Transverse colon (tissue), 4 donors: Measurements from ENCODE around the gene ANAPC4. TPM values are rescaled to one million over a fixed set of nuclear protein-coding genes. Genes with fewer than 3 reads are reported as not detected.

ENCODE experiments used
- DNase-seq: peaks from one replicate; pipeline ENCODE4 v3.0.0-alpha.2; 2019
- H3K27ac ChIP-seq, 4 donors: fragments of 200-600 bp; sonication (generic); 2 replicates each; pipeline ENCODE4 v1.5.1; 2016 to 2018; ENCODE audit warnings: inconsistent platforms in 4 of 4
- H3K27me3 ChIP-seq: fragments of 200-600 bp; sonication (generic); 2 replicates; pipeline ENCODE4 v1.5.1; 2017; ENCODE audit warnings: inconsistent platforms
- H3K36me3 ChIP-seq, 4 donors: fragments of 200-600 bp; sonication (generic); 2 replicates each; pipeline ENCODE4 v1.5.1; 2017 to 2019; ENCODE audit warnings: inconsistent platforms in 4 of 4
- H3K4me1 ChIP-seq, 4 donors: fragments of 200-600 bp; sonication (generic); 2 replicates each; pipeline ENCODE4 v1.5.1; 2017 to 2020; ENCODE audit warnings: inconsistent platforms in 4 of 4
- H3K4me3 ChIP-seq, 4 donors: fragments of 200-600 bp; sonication (generic); 1 replicate in 1 of 4; 2 replicates in 3 of 4; pipeline versions ENCODE4 v1.5.1 to v1.6.1; 2017 to 2019; ENCODE audit warnings: inconsistent platforms in 4 of 4
- H3K9me3 ChIP-seq, 2 donors: fragments of 200-600 bp; sonication (generic); 2 replicates each; pipeline ENCODE4 v1.5.1; 2017 to 2019; ENCODE audit warnings: inconsistent platforms in 2 of 2
- CTCF ChIP-seq, 5 experiments: fragments of 200-600 bp in 3 of 5; fragments of 450-650 bp in 2 of 5; sonication (generic) in 3 of 5; IDR thresholded peaks; 1 replicate in 2 of 5; 2 replicates in 3 of 5; pipeline ENCODE4 v1.5.1; 2016 to 2017; ENCODE audit warnings: antibody characterized with exemption in 5 of 5, inconsistent platforms in 3 of 5, mild to moderate bottlenecking in 2 of 5, moderate library complexity in 1 of 5
- EP300 ChIP-seq: sonication (generic); formaldehyde crosslinking; IDR thresholded peaks from one replicate; pipeline ENCODE4 v1.6.1; 2017; ENCODE audit warnings: antibody characterized with exemption, low read depth
- POLR2A ChIP-seq: fragments of 450-650 bp; IDR thresholded peaks from one replicate; pipeline ENCODE4 v1.6.1; 2016; ENCODE audit warnings: antibody characterized with exemption, mild to moderate bottlenecking, moderate library complexity
- POLR2AphosphoS5 ChIP-seq, 3 donors: sonication (generic); formaldehyde crosslinking; IDR thresholded peaks; one replicate each; pipeline ENCODE4 v1.6.1; 2016; ENCODE audit warnings: antibody characterized with exemption in 3 of 3
- WGBS, 2 donors: methylation state at CpG; one replicate each; pipeline ENCODE4 v1.1.5; 2018; ENCODE audit warnings: low coverage in 1 of 2; 5-methylcytosine and 5-hydroxymethylcytosine counted together
- in situ Hi-C, 4 donors: fragments of 200-750 bp; cut with MboI; loops; one replicate each; pipeline versions ENCODE4 v1.15.0 to v1.15.1; 2017; ENCODE audit warnings: low sequenced_read_pairs in 3 of 4, low pct_ligation_motif_present in 1 of 4, low pct_unique_long_range_greater_than_20kb in 1 of 4
- intact Hi-C: fragments of 100-400 bp; cut with DNase I; formaldehyde crosslinking; loops from one replicate; pipeline ENCODE4 v1.15.1; 2023; ENCODE audit warnings: low total_unique reads
- total RNA-seq, 4 donors: library from RNA; depleted of rRNA; stranded (reverse); fragments of >200 nt; gene quantifications; one replicate each; pipeline ENCODE4 v1.1.0, GENCODE V29; 2016

The ANAPC4 gene
- total RNA-seq, 4 donors from 2014 or later, result 27.7 to 48.0 (median 36.4) TPM

GRCh38 chr4:25466966-25467697 lies 90.1 kb downstream of the ANAPC4 start:
- H3K4me1 ChIP-seq, result no peaks in the 10 kb centered on the region
- H3K4me3 ChIP-seq, result no peak overlapping the region
- TF ChIP-seq POLR2AphosphoS5 (IDR thresholded peaks at IDR 0.05) (no peak), CTCF (IDR thresholded peaks at IDR 0.05) (no peak), POLR2A (no peak), EP300 (no peak)
- H3K36me3 ChIP-seq, result no peaks in the 10 kb centered on the region
- H3K27me3 ChIP-seq, result no peaks in the 10 kb centered on the region
- intact Hi-C loops (no loop called here), in situ Hi-C loops (no loop called here)
- H3K9me3 ChIP-seq, result peaks cover 0 to 4% of the 10 kb centered on the region in 2 donors
- 82 to 88% methylated on average over 7 to 11 of the region's 11 CpGs for WGBS, 2 donors
- no peak overlapping the region for H3K27ac ChIP-seq
- no peak for DNase-seq

DNA sequence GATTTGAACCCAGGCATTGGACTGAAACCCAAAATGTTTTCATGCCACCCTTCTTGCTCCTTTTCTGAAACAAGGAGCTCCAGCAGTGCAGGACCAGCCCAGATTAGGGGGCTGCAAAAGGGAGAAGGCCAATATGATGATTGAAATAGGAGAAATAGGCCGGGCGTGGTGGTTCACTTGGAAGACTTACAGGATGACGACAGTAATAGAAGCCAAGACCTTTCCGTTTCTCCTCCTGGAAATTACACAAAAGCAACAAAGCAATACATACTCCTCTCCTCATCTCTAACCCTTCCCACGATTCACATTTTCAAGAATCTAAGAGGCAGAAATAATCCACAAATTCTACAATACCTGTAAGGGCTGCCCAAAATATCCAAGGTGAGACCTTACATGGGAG lies 90.8 kb downstream of the ANAPC4 start:
- no peaks in the 10 kb centered on the region for H3K36me3 ChIP-seq
- in situ Hi-C loops, result no loop called here
- H3K4me3 ChIP-seq, result no peak overlapping the region
- peaks cover 0 to 5% of the 10 kb centered on the region in 2 donors for H3K9me3 ChIP-seq
- intact Hi-C loops, result no loop called here
- 86 to 87% methylated on average over 5 of the region's 5 CpGs for WGBS, 2 donors
- no peak overlapping the region for H3K27ac ChIP-seq
- TF ChIP-seq CTCF (IDR thresholded peaks at IDR 0.05) (no peak), POLR2AphosphoS5 (IDR thresholded peaks at IDR 0.05) (no peak), EP300 (no peak), POLR2A (no peak)
- no peak for DNase-seq
- H3K4me1 ChIP-seq, result no peaks in the 10 kb centered on the region
- H3K27me3 ChIP-seq, result no peaks in the 10 kb centered on the region

Other genes with a start within 250 kb of the ANAPC4 start
- gene SEPSECS, start 216.8 kb upstream of the ANAPC4 start, total RNA-seq, result 10 to 100 TPM in 3 of 4 donors, 1 to 10 TPM in 1; 4.6 to 19.2 (median 16.5) TPM
- gene PI4K2B, start 143.2 kb upstream of the ANAPC4 start, total RNA-seq, result 10 to 100 TPM; 17.2 to 85.0 (median 28.7) TPM
- 10 to 100 TPM; 11.2 to 21.7 (median 14.3) TPM for gene ZCCHC4, start 64.5 kb upstream of the ANAPC4 start, total RNA-seq